PC-3 (cell line): ENCODE results near the gene DLGAP1.

Source experiments
- EZH2phosphoT487 ChIP-seq: fragments of 300-600 bp; sonication (generic); IDR thresholded peaks from 2 replicates; pipeline ENCODE4 v1.6.1; 2018; ENCODE audit warnings: mild to moderate bottlenecking, antibody characterized with exemption, low read length, borderline replicate concordance
- TF ChIP-seq, protein P1 (sequence below): fragments of 300-600 bp; sonication (generic); conservative IDR thresholded peaks from 2 replicates; pipeline ENCODE4 v1.5.1; 2017; ENCODE audit warnings: antibody characterized with exemption, low read depth, mild to moderate bottlenecking, low read length

GRCh38 chr18:4403836-4404235, 51.3 kb downstream of the DLGAP1 start:
- TF ChIP-seq EZH2phosphoT487 = no peak
- TF ChIP-seq, protein P1, sequence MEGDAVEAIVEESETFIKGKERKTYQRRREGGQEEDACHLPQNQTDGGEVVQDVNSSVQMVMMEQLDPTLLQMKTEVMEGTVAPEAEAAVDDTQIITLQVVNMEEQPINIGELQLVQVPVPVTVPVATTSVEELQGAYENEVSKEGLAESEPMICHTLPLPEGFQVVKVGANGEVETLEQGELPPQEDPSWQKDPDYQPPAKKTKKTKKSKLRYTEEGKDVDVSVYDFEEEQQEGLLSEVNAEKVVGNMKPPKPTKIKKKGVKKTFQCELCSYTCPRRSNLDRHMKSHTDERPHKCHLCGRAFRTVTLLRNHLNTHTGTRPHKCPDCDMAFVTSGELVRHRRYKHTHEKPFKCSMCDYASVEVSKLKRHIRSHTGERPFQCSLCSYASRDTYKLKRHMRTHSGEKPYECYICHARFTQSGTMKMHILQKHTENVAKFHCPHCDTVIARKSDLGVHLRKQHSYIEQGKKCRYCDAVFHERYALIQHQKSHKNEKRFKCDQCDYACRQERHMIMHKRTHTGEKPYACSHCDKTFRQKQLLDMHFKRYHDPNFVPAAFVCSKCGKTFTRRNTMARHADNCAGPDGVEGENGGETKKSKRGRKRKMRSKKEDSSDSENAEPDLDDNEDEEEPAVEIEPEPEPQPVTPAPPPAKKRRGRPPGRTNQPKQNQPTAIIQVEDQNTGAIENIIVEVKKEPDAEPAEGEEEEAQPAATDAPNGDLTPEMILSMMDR = no peak
